ENCODE data around the gene A3GALT2.

The A3GALT2 gene

GRCh38 chr1:33350611-33351280 is 29.8 kb upstream of the A3GALT2 start:
- Histone ChIP-seq H4K20me1 (ENCODE audit: insufficient read depth) (no peaks in the 10 kb centered on the region), H3K9ac (peak overlapping the region; percentile 81; the same call in 1 of the 2 replicates), H3K27me3 (ENCODE audit: insufficient read depth, low read depth) (no peaks in the 10 kb centered on the region), H3K4me3 (IDR thresholded peaks at IDR 0.05; ENCODE audit: insufficient read depth, low read depth, low read length) (peak overlapping the region; percentile 75), H3K36me3 (ENCODE audit: insufficient read depth) (no peaks in the 10 kb centered on the region), H3K79me2 (ENCODE audit: insufficient read depth, low read depth) (peaks cover 11% of the 10 kb centered on the region; the same call in 1 of the 2 replicates), H3K4me1 (ENCODE audit: low read depth, poor library complexity, severe bottlenecking) (peaks cover 34% of the 10 kb centered on the region), H3K4me2 (peak overlapping the region; percentile 81), H3K27ac (0 out of 2 replicates have a peak overlapping the region, but pooled peaks have one; percentile 53), H2AFZ (ENCODE audit: low read depth) (peak overlapping the region; percentile 96)
- no peak for TF ChIP-seq CTCF (conservative IDR thresholded peaks at IDR 0.05; ENCODE audit: low read depth, low read length)

GRCh38 chr1:33349778-33350610 is 29.1 kb upstream of the A3GALT2 start:
- peak overlapping the region; percentile 81 for H3K9ac ChIP-seq
- H3K79me2 ChIP-seq (ENCODE audit: insufficient read depth, low read depth): peaks cover 14% of the 10 kb centered on the region; the same call in 1 of the 2 replicates
- peak overlapping the region; percentile 75 for H3K4me3 ChIP-seq (IDR thresholded peaks at IDR 0.05; ENCODE audit: insufficient read depth, low read depth, low read length)
- H4K20me1 ChIP-seq (ENCODE audit: insufficient read depth): no peaks in the 10 kb centered on the region
- H3K27me3 ChIP-seq (ENCODE audit: insufficient read depth, low read depth): no peaks in the 10 kb centered on the region
- H3K36me3 ChIP-seq (ENCODE audit: insufficient read depth): no peaks in the 10 kb centered on the region
- TF ChIP-seq CTCF (conservative IDR thresholded peaks at IDR 0.05; ENCODE audit: low read depth, low read length): no peak
- H3K4me2 ChIP-seq: peak overlapping the region; percentile 81
- peaks cover 42% of the 10 kb centered on the region for H3K4me1 ChIP-seq (ENCODE audit: low read depth, poor library complexity, severe bottlenecking)
- peak overlapping the region; percentile 53 for H3K27ac ChIP-seq
- peak overlapping the region; percentile 96 for H2AFZ ChIP-seq (ENCODE audit: low read depth)

GRCh38 chr1:33349081-33349759 is 28.3 kb upstream of the A3GALT2 start:
- Histone ChIP-seq H3K4me1 (ENCODE audit: low read depth, poor library complexity, severe bottlenecking) (peaks cover 49% of the 10 kb centered on the region), H3K4me3 (IDR thresholded peaks at IDR 0.05; ENCODE audit: insufficient read depth, low read depth, low read length) (peak overlapping the region; percentile 87), H3K27ac (no peak overlapping the region; the same call in 1 of the 2 replicates), H3K4me2 (peak overlapping the region; percentile 77), H3K27me3 (ENCODE audit: insufficient read depth, low read depth) (no peaks in the 10 kb centered on the region), H4K20me1 (ENCODE audit: insufficient read depth) (no peaks in the 10 kb centered on the region), H3K9ac (peak overlapping the region; percentile 52; the same call in 1 of the 2 replicates), H2AFZ (ENCODE audit: low read depth) (peak overlapping the region; percentile 47), H3K36me3 (ENCODE audit: insufficient read depth) (no peaks in the 10 kb centered on the region), H3K79me2 (ENCODE audit: insufficient read depth, low read depth) (peaks cover 14% of the 10 kb centered on the region; the same call in 1 of the 2 replicates)
- no peak for TF ChIP-seq CTCF (conservative IDR thresholded peaks at IDR 0.05; ENCODE audit: low read depth, low read length)

- Histone ChIP-seq H4K20me1 (ENCODE audit: insufficient read depth) (no peaks in the 10 kb centered on the region), H3K4me1 (ENCODE audit: low read depth, poor library complexity, severe bottlenecking) (peaks cover 54% of the 10 kb centered on the region), H3K27me3 (ENCODE audit: insufficient read depth, low read depth) (no peaks in the 10 kb centered on the region), H3K4me2 (peak overlapping the region; percentile 77), H3K27ac (no peak overlapping the region; the same call in 1 of the 2 replicates), H3K9ac (peak overlapping the region; percentile 52; the same call in 1 of the 2 replicates), H3K79me2 (ENCODE audit: insufficient read depth, low read depth) (peaks cover 14% of the 10 kb centered on the region; the same call in 1 of the 2 replicates), H3K36me3 (ENCODE audit: insufficient read depth) (no peaks in the 10 kb centered on the region), H3K4me3 (IDR thresholded peaks at IDR 0.05; ENCODE audit: insufficient read depth, low read depth, low read length) (peak overlapping the region; percentile 87), H2AFZ (ENCODE audit: low read depth) (peak overlapping the region; percentile 47; the same call in 1 of the 2 replicates)
- no peak for TF ChIP-seq CTCF (conservative IDR thresholded peaks at IDR 0.05; ENCODE audit: low read depth, low read length)
These were observed 27.8 kb upstream of the A3GALT2 start for GRCh38 chr1:33348676-33349080.

Data from KMS-11 (cell line).